SHP77 (cell line): ENCODE measurements around the gene IGF2.

Experiments
- DNase-seq, 2 experiments: peaks; one replicate each; lab custom pipeline; 2025; lab: John Stamatoyannopoulos, UW

The IGF2 gene

DNA sequence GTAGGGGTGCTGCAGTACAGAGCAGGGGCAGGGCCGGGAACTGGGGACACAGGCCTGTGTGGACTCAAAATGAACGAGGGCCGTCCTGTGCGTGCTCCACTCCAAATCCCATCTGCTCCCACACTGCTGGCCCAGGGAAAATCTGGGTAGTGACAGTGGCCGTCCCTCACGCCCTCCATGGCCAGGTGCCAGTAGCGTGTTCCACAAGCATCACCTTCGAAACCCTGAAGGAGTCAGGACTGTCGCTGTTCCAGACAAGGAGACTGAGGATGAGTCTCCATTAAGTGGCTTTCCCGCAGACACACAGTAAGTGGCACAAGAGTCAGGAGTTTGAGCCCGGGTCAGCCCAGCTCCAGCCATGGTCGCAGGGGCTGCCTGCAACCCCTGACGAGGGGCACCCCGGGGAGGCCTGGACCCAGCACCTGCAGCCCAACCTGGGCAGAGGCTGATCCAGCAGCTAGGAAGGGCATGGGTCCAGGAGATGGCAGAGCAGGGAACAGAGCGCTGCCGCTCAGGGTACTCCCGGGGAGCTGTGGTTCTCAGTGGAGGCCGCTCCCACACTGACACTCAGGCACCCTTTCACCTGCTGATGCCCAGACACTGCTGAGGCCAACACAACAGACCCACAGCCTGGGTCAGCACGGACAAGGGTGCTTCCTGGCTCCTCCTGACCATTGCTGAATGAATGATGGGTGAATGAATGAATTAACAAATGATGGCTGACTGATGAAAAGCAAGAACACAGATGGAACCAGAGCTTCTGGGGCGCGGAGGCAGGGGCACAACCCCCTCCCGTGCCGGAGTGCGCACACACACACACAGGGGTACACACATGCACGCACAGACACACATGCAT lies 35.3 kb downstream of the IGF2 start:
- no peak for DNase-seq

- DNase-seq, result no peak
Observed at GRCh38 chr11:2102883-2103213, 36.3 kb downstream of the IGF2 start.

GRCh38 chr11:2102132-2102882 lies 36.9 kb downstream of the IGF2 start:
- DNase-seq, result no peak

- no peak for DNase-seq
Observed at GRCh38 chr11:2101171-2101675, 38.0 kb downstream of the IGF2 start.

- no peak for DNase-seq
Observed at GRCh38 chr11:2100361-2101170, 38.6 kb downstream of the IGF2 start.

- DNase-seq, result no peak
Observed at GRCh38 chr11:2099516-2100349, 39.5 kb downstream of the IGF2 start.

DNA sequence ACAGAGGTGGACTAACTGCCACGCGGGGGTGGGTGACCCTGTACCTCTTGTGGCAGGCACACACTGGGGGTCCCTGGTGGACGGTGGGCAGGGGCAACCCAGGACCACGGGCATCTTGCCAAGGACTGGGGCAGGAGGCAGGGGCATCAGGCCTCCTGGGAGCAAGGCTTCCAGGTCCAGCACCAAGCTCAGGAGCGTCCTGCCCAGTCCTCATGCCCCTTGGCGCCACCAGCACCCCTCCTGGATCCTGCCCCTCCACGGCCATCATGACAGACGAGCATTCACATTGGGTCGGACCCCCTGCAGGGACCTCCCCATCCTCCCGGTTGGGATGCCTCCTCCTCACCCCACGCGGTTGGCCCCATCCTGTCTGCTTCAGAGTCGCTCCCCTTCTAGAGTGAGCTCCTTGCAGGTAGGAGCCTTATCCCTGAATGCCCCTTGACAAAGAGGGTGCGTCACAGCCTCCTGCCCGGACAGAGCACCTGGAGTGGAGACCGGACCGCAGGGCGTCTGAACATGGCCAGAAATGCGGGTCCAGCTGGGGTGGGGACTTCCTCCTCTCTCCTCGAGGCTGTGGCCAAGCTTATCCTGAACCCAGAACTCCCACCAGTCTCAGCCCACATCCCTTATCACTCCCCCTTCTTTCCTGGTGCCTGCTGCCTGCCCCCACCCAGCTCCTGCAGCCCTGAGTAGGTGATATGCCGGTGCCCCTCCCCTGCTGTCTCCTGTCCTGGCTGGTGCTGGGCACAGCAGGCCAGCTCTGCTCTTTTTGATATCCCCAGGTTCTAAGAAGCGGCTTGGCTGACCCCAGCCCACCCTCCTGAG lies 40.3 kb downstream of the IGF2 start:
- no peak for DNase-seq

- DNase-seq, result no peak
Observed at GRCh38 chr11:2097998-2098690, 41.0 kb downstream of the IGF2 start.

DNA sequence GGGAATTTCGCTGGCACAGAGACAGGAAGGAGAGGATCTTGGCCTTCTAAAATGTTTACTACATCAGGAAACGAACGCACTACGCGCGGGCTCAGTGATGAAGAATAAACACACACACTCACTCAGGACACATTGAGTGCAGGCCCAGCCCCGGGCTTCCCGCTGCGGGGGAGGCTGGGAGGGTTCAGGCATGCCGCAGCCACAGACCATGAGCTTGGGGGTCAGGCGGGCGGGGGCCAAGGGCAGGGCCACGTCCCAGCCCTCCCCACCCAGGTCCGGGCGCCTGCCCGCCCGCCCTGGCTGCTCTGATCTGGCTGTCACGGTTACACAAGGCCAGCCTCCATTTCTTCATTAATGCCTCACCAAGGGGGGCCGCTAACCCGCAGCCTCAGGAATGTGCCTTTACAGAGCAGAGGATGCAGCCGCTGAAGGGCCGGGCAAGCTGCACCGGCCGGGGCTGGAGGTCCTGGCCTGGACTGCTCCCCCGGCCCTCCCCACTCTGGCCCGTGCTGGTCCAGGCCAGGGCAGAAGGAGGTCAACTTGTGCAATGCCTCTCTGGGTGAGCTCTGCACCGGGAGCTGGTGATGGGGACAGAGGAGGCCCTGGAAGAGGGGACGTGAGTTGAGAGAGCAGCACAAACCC lies 41.7 kb downstream of the IGF2 start:
- DNase-seq, result no peak

DNA sequence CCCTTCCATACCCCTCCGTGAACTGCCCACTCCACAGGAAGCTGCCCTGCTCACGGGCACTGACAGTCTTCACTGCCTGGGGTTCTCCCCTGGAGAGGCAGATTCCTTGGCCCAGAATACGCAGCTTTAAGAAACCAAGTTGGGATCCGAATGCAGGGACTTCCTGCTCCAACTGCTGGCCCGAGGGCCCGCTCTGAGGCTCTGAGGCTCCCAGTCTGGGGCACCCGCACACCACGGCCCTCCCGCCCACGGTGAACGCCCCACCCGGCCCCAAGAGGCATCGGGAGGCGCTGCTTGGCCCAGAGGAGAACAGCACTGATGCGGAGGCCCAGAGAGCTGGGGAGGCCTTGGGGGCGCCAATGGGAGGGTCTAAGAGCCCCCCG lies 42.3 kb downstream of the IGF2 start:
- no peak for DNase-seq

DNA sequence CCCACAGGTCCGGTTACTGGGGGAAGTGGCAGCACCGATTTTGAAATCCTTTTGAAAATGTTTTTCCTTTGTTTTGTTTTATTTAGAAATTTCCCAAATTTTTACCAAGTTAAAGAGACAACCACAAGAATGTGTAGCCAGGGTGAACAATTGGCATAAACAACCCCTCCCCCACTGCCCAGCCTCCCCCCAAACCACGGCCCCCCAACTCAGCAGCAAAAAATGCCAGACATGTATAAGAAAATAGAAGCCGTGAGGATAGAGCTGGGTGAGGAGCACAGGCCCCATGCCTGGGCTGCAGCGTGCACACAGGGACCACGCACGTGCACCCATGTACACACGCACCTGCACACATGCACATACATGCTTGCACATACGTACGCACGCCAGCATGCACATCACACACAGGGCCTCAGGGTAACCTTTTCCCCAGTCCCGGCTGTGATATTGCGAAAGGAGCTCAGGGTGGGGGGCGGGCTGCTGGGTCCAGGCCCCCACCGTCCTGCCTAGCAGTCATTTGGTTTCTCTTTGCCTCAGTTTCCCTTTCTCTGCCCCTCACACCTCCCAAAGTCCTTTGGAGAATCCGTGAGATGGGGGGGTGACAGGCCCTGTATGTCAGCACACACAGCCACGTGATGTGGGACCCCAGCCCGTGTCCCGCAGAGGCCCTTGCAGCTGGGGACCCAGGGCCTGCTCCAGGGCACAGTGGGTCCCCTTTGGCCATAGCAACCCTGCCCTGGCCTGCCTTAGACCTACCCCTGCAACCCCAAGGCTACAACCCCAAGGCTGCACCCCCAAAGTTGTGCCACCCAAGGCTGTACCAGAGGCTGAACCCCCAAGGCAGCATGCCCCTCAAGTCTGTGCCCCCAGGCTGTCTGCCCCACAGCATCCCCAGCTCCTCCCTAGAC lies 42.9 kb downstream of the IGF2 start:
- DNase-seq, result no peak

DNA sequence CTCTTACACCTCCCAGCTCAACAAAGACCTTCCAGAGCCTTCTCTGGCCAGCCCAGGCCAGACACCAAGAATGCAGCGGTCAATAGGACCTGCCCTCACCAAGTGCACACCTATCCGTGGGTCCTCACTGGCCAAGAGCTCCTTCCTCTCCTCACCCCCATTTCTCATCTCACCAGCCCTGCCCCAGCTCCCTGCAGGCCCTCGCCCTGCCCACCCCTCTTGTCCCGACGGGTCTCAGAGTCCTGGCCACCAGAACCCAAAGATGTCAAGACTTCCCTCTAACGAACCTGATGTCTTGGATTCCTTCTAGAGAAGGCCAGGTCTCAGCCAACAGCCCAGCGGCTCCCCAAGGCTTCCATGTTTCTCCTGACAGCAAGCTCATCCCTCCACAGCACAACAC lies 43.6 kb downstream of the IGF2 start:
- DNase-seq, result no peak

GRCh38 chr11:2095198-2095520 lies 44.0 kb downstream of the IGF2 start:
- no peak for DNase-seq

DNA sequence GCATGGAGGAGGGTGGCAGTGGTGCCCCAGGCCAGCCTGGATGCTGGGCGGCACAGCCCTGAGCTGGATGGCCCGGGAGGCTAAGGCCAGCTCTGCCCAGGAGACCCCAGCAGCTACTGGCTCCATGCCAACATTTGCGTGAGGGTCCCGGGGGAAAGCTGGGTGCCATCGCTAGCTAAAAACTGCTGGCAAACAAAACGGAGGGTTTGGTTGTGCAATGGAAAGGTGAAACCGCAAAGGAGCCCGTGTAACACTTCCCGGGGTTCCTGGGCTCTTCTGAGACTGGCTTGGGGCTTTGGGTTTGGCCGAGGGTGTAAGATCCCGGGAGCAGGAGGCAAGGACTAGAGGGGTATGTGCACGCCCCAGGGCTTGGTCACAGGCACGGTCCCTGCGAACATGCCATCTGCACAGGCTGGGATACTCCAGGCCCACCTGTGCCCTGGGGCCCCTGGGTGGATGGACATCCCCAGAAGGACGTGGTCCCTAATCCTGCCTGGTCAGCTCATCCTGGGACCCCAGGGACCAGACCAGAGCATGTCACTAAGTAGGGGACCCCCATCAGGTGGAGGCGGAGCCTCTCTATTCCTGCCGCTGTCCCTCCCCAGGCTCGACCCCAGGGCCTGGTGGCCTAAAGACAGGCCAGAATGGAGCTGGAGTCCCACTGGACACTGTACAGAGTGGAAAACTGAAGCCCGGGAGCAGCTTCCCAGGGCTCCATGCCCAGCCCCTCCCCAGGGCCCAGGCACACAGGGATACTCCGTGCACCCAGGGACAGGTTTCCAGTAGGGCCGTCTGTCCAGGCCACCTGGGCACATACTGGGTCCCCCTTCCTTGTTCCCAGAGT lies 44.6 kb downstream of the IGF2 start:
- DNase-seq, result no peak

GRCh38 chr11:2093575-2094353 lies 45.4 kb downstream of the IGF2 start:
- no peak for DNase-seq

DNA sequence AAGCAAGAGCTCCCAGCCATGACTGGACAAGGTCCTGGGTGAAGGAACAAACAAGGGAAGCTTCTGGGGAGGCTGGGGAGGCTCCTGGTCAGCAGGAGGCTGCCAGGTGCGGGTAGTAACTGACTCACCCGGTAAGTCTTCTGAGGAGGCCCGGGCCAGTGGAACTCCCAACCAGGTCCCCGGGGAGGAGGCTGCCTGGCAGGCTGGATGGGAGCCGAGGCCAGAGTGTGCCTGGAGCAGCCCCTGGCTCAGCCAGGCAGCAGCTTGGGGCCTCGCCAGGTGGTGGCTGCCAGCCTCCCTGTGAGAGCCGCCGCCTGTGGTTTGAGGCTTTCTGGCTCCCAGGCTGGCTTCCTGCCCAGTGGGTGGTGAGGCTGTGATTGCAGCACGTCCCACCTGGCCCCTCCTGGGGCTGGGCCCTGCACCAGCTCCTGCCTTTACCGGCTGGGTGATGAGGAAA lies 46.2 kb downstream of the IGF2 start:
- peak; percentile 35 to 61 for DNase-seq

DNA sequence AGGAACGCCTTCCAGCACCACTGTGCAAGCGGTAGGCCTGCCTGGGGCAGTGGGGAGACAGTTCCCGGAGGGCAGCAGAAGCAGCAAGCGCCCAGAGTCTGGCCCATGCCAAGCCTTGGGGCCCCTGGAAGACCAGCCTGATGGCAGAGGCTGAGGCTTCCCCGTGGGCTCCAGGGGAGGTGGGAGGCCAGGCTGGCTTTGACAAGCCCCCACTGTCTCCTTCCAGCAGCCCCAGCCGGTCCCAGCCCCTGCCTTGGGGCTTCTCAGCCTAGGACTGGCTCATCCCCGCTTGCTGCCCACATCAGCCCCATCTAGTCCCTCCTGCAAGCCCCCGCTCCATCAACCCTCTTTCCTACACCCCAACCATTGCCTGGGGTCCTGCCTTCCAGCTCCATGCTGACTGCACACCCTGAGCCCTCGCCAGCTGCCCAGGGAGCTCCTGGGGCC lies 46.7 kb downstream of the IGF2 start:
- DNase-seq, result no peak
